A673 (cell line): ENCODE results near the gene AURKAIP1. TPM values are rescaled to one million over a fixed set of nuclear protein-coding genes. Genes with fewer than 3 reads are reported as not detected.

Experiments
- BruUV-seq: library from RNA; stranded (reverse); fragments of 400-500 nt; replicated peaks from 2 replicates; lab custom pipeline; 2021; lab: Mats Ljungman, UMichigan
- CTCF ChIA-PET: fragments of 300-600 bp; sonication (Branson Sonifier 250); formaldehyde crosslinking; loops from one replicate; lab custom pipeline; 2022; ENCODE audit warnings: antibody characterized with exemption; lab: Charles Lee
- POLR2A ChIA-PET: fragments of 300-600 bp; sonication (Branson Sonifier 250); formaldehyde crosslinking; loops from one replicate; lab custom pipeline; 2022; ENCODE audit warnings: antibody characterized with exemption; ENCODE audit not compliant: low non-redundant PET; lab: Charles Lee
- DNase-seq: peaks from one replicate; pipeline ENCODE4 v3.0.0-alpha.2; 2015; ENCODE audit warnings: low spot score
- H3K27ac ChIP-seq: fragments of 200-600 bp; sonication (generic); 2 replicates; pipeline ENCODE4 v1.5.1; 2016; ENCODE audit warnings: mixed run types, low read depth, mild to moderate bottlenecking, mixed read lengths, antibody characterized with exemption, low read length; ENCODE audit not compliant: poor library complexity, severe bottlenecking
- H3K27me3 ChIP-seq: fragments of 200-600 bp; sonication (generic); replicated peaks from 2 replicates; pipeline ENCODE4 v1.6.1; 2017; ENCODE audit warnings: mixed run types, low read depth, mild to moderate bottlenecking, mixed read lengths, antibody characterized with exemption, low read length; ENCODE audit not compliant: insufficient read depth, poor library complexity
- H3K36me3 ChIP-seq: fragments of 200-600 bp; sonication (generic); 2 replicates; pipeline ENCODE4 v1.6.1; 2016; ENCODE audit warnings: mixed run types, mild to moderate bottlenecking, mixed read lengths, antibody characterized with exemption, low read length; ENCODE audit not compliant: insufficient read depth, poor library complexity, severe bottlenecking
- H3K4me1 ChIP-seq: fragments of 200-600 bp; sonication (generic); 2 replicates; pipeline ENCODE4 v1.6.1; 2017; ENCODE audit warnings: mixed run types, mild to moderate bottlenecking, mixed read lengths, antibody characterized with exemption, low read length; ENCODE audit not compliant: insufficient read depth, poor library complexity, severe bottlenecking
- H3K4me3 ChIP-seq: fragments of 200-600 bp; sonication (generic); 2 replicates; pipeline ENCODE4 v1.5.1; 2016; ENCODE audit warnings: low read depth, mixed run types, mild to moderate bottlenecking, mixed read lengths, low read length; ENCODE audit not compliant: poor library complexity, severe bottlenecking
- H3K9me3 ChIP-seq: fragments of 200-600 bp; sonication (generic); 2 replicates; pipeline ENCODE4 v1.6.1; 2016; ENCODE audit warnings: mixed run types, low read depth, mild to moderate bottlenecking, mixed read lengths, antibody characterized with exemption, low read length; ENCODE audit not compliant: poor library complexity, severe bottlenecking
- CTCF ChIP-seq: fragments of 300-800, 200-600 bp; sonication (generic); conservative IDR thresholded peaks from 2 replicates; pipeline ENCODE4 v1.5.1; 2017; ENCODE audit warnings: low read depth, mild to moderate bottlenecking, antibody characterized with exemption, low read length, moderate library complexity, mixed read lengths
- EZH2 ChIP-seq: fragments of 200-600 bp; sonication (generic); IDR thresholded peaks from 2 replicates; pipeline ENCODE4 v1.6.1; 2017; ENCODE audit warnings: borderline replicate concordance, low read depth, mild to moderate bottlenecking, mixed read lengths, antibody characterized with exemption, low read length; ENCODE audit not compliant: poor library complexity, severe bottlenecking
- intact Hi-C: fragments of 100-400 bp; cut with micrococcal nuclease; formaldehyde crosslinking; loops from one replicate; pipeline ENCODE4 v1.10.0; 2022; ENCODE audit not compliant: unreplicated experiment
- total RNA-seq: library from RNA; stranded (reverse); gene quantifications from 2 replicates; pipeline ENCODE4 v1.2.3, GENCODE V29; 2021

AURKAIP1 gene
- total RNA-seq, 1 experiment from 2014 or later: 172 TPM

- H3K36me3 ChIP-seq: peaks cover 98% of the 10 kb centered on the region
- no TSS peak for BruUV-seq
- intact Hi-C loops: no loop called here
- no peak for DNase-seq
- no peak overlapping the region for H3K4me3 ChIP-seq
- TF ChIP-seq EZH2 (no peak), CTCF (no peak)
- H3K27me3 ChIP-seq: no peaks in the 10 kb centered on the region
- POLR2A ChIA-PET: interaction anchor here (0.7 kb wide), 1 partner anchor 15 kb away, joined by 3 read pairs; no protein-coding TSS in a partner anchor
- no peaks in the 10 kb centered on the region for H3K4me1 ChIP-seq
- no peak overlapping the region for H3K27ac ChIP-seq
- H3K9me3 ChIP-seq: no peaks in the 10 kb centered on the region
- CTCF ChIA-PET: interaction anchor here (0.9 kb wide), 1 partner anchor 15 kb away, joined by 3 read pairs; no protein-coding TSS in a partner anchor
Observed at GRCh38 chr1:1390675-1391074, 15.7 kb upstream of the AURKAIP1 start.

- no peaks in the 10 kb centered on the region for H3K27me3 ChIP-seq
- no peak overlapping the region for H3K27ac ChIP-seq
- no peaks in the 10 kb centered on the region for H3K9me3 ChIP-seq
- BruUV-seq: no TSS peak
- intact Hi-C loops: no loop called here
- no peak for TF ChIP-seq EZH2
- no peak for TF ChIP-seq CTCF
- no peak for DNase-seq
- POLR2A ChIA-PET: no interaction called here
- CTCF ChIA-PET: interaction anchor here (0.6 kb wide), 1 partner anchor 134 kb away, joined by 3 read pairs; no protein-coding TSS in a partner anchor
- H3K36me3 ChIP-seq: peaks cover 76% of the 10 kb centered on the region
- H3K4me1 ChIP-seq: no peaks in the 10 kb centered on the region
- no peak overlapping the region for H3K4me3 ChIP-seq
Observed at GRCh38 chr1:1388078-1388472, 13.1 kb upstream of the AURKAIP1 start.

- POLR2A ChIA-PET: no interaction called here
- no peak overlapping the region for H3K4me3 ChIP-seq
- peaks cover 69% of the 10 kb centered on the region for H3K36me3 ChIP-seq
- DNase-seq: no peak
- no peaks in the 10 kb centered on the region for H3K27me3 ChIP-seq
- H3K27ac ChIP-seq: no peak overlapping the region
- H3K9me3 ChIP-seq: no peaks in the 10 kb centered on the region
- H3K4me1 ChIP-seq: no peaks in the 10 kb centered on the region
- no TSS peak for BruUV-seq
- CTCF ChIA-PET: no interaction called here
- TF ChIP-seq CTCF: no peak
- TF ChIP-seq EZH2: no peak
- intact Hi-C loops: no loop called here
Observed at GRCh38 chr1:1387098-1388077, 12.4 kb upstream of the AURKAIP1 start.
